ENCODE results near the gene LACC1.

LACC1 gene

DNA sequence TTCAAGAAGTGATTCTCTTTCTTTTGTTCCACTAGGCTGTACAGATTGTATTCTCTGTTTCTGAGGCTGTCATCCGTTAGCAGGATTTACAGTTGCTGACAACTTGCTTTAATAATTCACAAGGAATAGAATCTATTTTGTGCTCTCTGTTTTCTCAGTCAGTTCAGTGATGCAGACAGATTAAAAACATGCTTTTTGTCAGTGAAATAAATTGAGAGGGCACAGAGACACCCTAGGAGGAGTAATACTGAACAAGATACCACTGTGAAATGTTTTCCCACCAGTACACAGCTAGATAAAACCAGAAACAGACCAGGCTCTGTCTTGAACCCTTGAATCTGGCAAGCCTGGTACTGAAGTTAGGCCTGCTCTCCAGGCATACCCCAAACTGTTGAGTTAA is 58.7 kb downstream of the LACC1 start:
- Histone ChIP-seq H3K9me3 (ENCODE audit: low read depth, low read length) (no peaks in the 10 kb centered on the region), H3K36me3 (ENCODE audit: insufficient read depth, low read length) (no peaks in the 10 kb centered on the region), H3K27ac (no peak overlapping the region), H3K4me3 (no peak overlapping the region), H3K9ac (ENCODE audit: insufficient read length) (no peak overlapping the region)
- no peak for DNase-seq (ENCODE audit: low read depth, low spot score)
- TF ChIP-seq FOXP2 (optimal IDR thresholded peaks at IDR 0.05; ENCODE audit: control extremely low read depth, extremely low read length, insufficient read depth) (no peak), POLR2AphosphoS5 (IDR thresholded peaks at IDR 0.05; ENCODE audit: borderline replicate concordance, low read depth, low read length) (no peak), EZH2 (IDR thresholded peaks at IDR 0.05) (no peak)

DNA sequence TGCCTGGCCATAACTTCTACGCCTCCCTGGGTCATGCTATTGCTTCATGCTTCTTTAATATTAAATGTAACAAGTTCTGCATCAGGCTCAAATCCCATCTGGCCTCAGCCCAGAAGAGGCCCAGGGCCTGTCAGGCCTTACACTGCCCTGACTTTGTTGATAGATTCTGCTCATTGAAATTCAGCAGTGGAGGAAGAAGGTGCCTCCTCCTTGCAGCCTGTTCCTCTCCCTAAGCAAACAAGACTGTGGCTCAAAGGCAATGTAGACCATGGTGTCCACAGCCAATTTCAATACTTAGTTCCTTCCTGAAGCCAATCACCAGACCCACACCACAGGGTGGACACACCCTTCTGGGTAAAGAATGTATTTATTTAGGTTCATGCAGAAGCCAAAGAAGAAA is 59.4 kb downstream of the LACC1 start:
- Histone ChIP-seq H3K36me3 (ENCODE audit: insufficient read depth, low read length) (no peaks in the 10 kb centered on the region), H3K4me3 (no peak overlapping the region), H3K27ac (no peak overlapping the region), H3K9ac (ENCODE audit: insufficient read length) (no peak overlapping the region), H3K9me3 (ENCODE audit: low read depth, low read length) (no peaks in the 10 kb centered on the region)
- DNase-seq (ENCODE audit: low read depth, low spot score), result no peak
- TF ChIP-seq EZH2 (IDR thresholded peaks at IDR 0.05) (no peak), FOXP2 (optimal IDR thresholded peaks at IDR 0.05; ENCODE audit: control extremely low read depth, extremely low read length, insufficient read depth) (no peak), POLR2AphosphoS5 (IDR thresholded peaks at IDR 0.05; ENCODE audit: borderline replicate concordance, low read depth, low read length) (no peak)

DNA sequence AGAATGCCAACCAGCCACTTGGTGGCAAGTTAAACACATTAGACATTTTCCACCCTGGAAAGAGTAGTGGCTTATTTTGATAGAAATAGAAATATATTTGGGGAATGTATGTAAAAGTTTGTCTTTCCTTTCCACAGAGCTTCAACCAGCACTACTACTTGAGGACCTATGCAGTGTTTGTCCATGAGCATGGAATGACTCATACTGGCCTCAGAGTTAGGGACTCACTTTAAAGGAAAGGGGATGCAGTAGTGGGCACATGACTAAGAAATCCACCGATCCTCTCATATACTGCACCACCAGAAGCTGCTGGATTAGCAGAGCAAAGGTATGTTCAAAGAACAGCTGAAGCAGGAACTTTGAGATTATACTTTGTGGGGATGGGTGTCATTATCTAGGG is 62.6 kb downstream of the LACC1 start:
- DNase-seq (ENCODE audit: low read depth, low spot score), result no peak
- H3K9me3 ChIP-seq (ENCODE audit: low read depth, low read length), result no peaks in the 10 kb centered on the region
- no peak overlapping the region for H3K9ac ChIP-seq (ENCODE audit: insufficient read length)
- no peak overlapping the region for H3K4me3 ChIP-seq
- no peak for TF ChIP-seq FOXP2 (optimal IDR thresholded peaks at IDR 0.05; ENCODE audit: control extremely low read depth, extremely low read length, insufficient read depth)
- no peak for TF ChIP-seq POLR2AphosphoS5 (IDR thresholded peaks at IDR 0.05; ENCODE audit: borderline replicate concordance, low read depth, low read length)
- no peak for TF ChIP-seq EZH2 (IDR thresholded peaks at IDR 0.05)
- H3K36me3 ChIP-seq (ENCODE audit: insufficient read depth, low read length), result no peaks in the 10 kb centered on the region
- H3K27ac ChIP-seq, result no peak overlapping the region

All from SK-N-MC (cell line).